ENCODE results near the gene NOL3. TPM values are rescaled to one million over a fixed set of nuclear protein-coding genes. Genes with fewer than 3 reads are reported as not detected.

NOL3 gene
- total and polyA plus RNA-seq, 9 of the 15 experiments (the other 6 are each of a cell fraction or from before 2014, with no cell fraction given), result 0.45 to 14.0 (median 5.4) TPM

- no peaks in the 10 kb centered on the region for H3K27me3 ChIP-seq (ENCODE audit: control insufficient read depth in 2 of 2, insufficient read depth in 2 of 2, low read length in 2 of 2)
- no peaks in the 10 kb centered on the region for H3K9me1 ChIP-seq (ENCODE audit: control insufficient read depth, insufficient read depth, low read length)
- no peaks in the 10 kb centered on the region for H4K20me1 ChIP-seq (replicated peaks; ENCODE audit: control insufficient read depth, insufficient read depth, low read length)
- POLR2A ChIA-PET, result no interaction called here
- H2AFZ ChIP-seq (ENCODE audit: low read depth, low read length), result no peak overlapping the region
- H3K36me3 ChIP-seq (ENCODE audit: control insufficient read depth, insufficient read depth, low read length), result no peaks in the 10 kb centered on the region
- H3K27ac ChIP-seq (ENCODE audit: extremely low read depth, low read depth, low read length), result no peak overlapping the region
- BruUV-seq (replicated peaks), result no TSS peak
- WGBS (ENCODE audit: insufficient coverage, low coverage, missing lambda C conversion rate), result 78% methylated on average over 13 of the region's 13 CpGs
- in situ Hi-C loops (cut with MboI), result no loop called here
- peak in 1 of 4 experiments; percentile 44 for DNase-seq (ENCODE audit: extremely low read depth in 1 of 4, low spot score in 3 of 4)
- no peaks in the 10 kb centered on the region for H3K9me3 ChIP-seq (replicated peaks; ENCODE audit: control insufficient read depth, insufficient read depth, low read depth, low read length)
- H3K9ac ChIP-seq (ENCODE audit: insufficient read depth in 1 of 2, low read depth in 2 of 2, low read length in 2 of 2), result peak overlapping the region in 1 of 2 experiments; percentile 17; a peak in 1 of 4 replicates
- no peak overlapping the region for H3K4me2 ChIP-seq (ENCODE audit: insufficient read depth, low read length)
- CTCF ChIA-PET (ENCODE audit: low intra/inter-chr PET ratio), result no interaction called here
- peaks cover 10 to 48% of the 10 kb centered on the region in 2 experiments for H3K4me1 ChIP-seq (replicated peaks in 1 of 2; ENCODE audit: control insufficient read depth in 2 of 2, insufficient read depth in 2 of 2, low read length in 2 of 2)
- intact Hi-C loops (cut with micrococcal nuclease), result loop anchor here (10.0 kb wide), 2 partner anchors 165 to 225 kb away; no protein-coding TSS in a partner anchor
- ATAC-seq, result no peak
- peaks cover 14% of the 10 kb centered on the region for H3K79me2 ChIP-seq (ENCODE audit: control insufficient read depth, insufficient read depth, low read length)
- H3K4me3 ChIP-seq, result no peak overlapping the region
- no peak for FAIRE-seq
- no peak for TF ChIP-seq ELF2 (CRISPR knock-in tag; IDR thresholded peaks at IDR 0.05)
- peak; percentile 39; the same call in 1 of the 2 replicates for TF ChIP-seq POLR2G (IDR thresholded peaks at IDR 0.05; ENCODE audit: low read depth, low read length)
- TF ChIP-seq, protein P1, sequence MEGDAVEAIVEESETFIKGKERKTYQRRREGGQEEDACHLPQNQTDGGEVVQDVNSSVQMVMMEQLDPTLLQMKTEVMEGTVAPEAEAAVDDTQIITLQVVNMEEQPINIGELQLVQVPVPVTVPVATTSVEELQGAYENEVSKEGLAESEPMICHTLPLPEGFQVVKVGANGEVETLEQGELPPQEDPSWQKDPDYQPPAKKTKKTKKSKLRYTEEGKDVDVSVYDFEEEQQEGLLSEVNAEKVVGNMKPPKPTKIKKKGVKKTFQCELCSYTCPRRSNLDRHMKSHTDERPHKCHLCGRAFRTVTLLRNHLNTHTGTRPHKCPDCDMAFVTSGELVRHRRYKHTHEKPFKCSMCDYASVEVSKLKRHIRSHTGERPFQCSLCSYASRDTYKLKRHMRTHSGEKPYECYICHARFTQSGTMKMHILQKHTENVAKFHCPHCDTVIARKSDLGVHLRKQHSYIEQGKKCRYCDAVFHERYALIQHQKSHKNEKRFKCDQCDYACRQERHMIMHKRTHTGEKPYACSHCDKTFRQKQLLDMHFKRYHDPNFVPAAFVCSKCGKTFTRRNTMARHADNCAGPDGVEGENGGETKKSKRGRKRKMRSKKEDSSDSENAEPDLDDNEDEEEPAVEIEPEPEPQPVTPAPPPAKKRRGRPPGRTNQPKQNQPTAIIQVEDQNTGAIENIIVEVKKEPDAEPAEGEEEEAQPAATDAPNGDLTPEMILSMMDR (IDR thresholded peaks at IDR 0.05 in 2 of 3, conservative IDR thresholded peaks at IDR 0.05 in 1 of 3; ENCODE audit: insufficient read depth in 2 of 3, low read depth in 1 of 3, low read length in 3 of 3), result peak in 2 of 3 experiments; percentile 47 to 52; a peak in 3 of 6 replicates
- TF ChIP-seq SMAD2 (IDR thresholded peaks at IDR 0.05; ENCODE audit: low read depth, low read length), result no peak
- TF ChIP-seq RAD21 (CRISPR knock-in tag; conservative IDR thresholded peaks at IDR 0.05 in 1 of 2, IDR thresholded peaks at IDR 0.05 in 1 of 2), result peak in 1 of 2 experiments; percentile 40; a peak in 1 of 4 replicates
- peak; percentile 27; the same call in 1 of the 2 replicates for TF ChIP-seq REST (IDR thresholded peaks at IDR 0.05; ENCODE audit: borderline replicate concordance)
- TF ChIP-seq REST (CRISPR knock-in tag; IDR thresholded peaks at IDR 0.05; ENCODE audit: low read depth), result no peak
- no peak for TF ChIP-seq SRF (CRISPR knock-in tag; IDR thresholded peaks at IDR 0.05)
Observed at GRCh38 chr16:67179421-67180080, 9.2 kb downstream of the NOL3 start.
